GM18526 (cell line): ENCODE results near the gene SSTR5.

Source experiments
- POLR2A ChIP-seq: IDR thresholded peaks from 3 replicates; pipeline ENCODE4 v1.6.1; 2011; ENCODE audit not compliant: insufficient read length; ENCODE audit errors: extremely low read depth

Gene SSTR5

GRCh38 chr16:1124291-1124690 lies 51.7 kb downstream of the SSTR5 start:
- TF ChIP-seq POLR2A: no peak

- no peak for TF ChIP-seq POLR2A
These were observed 52.2 kb downstream of the SSTR5 start for GRCh38 chr16:1124795-1125194.

- no peak for TF ChIP-seq POLR2A
These were observed 52.9 kb downstream of the SSTR5 start for GRCh38 chr16:1125471-1125870.

- TF ChIP-seq POLR2A: no peak
These were observed 53.5 kb downstream of the SSTR5 start for GRCh38 chr16:1126044-1126443.

GRCh38 chr16:1126586-1126985 lies 54.0 kb downstream of the SSTR5 start:
- TF ChIP-seq POLR2A: no peak

- no peak for TF ChIP-seq POLR2A
These were observed 54.6 kb downstream of the SSTR5 start for GRCh38 chr16:1127101-1127500.

GRCh38 chr16:1127971-1128715 lies 55.6 kb downstream of the SSTR5 start:
- TF ChIP-seq POLR2A: no peak

GRCh38 chr16:1129106-1129960 lies 56.8 kb downstream of the SSTR5 start:
- TF ChIP-seq POLR2A: no peak

- no peak for TF ChIP-seq POLR2A
These were observed 57.8 kb downstream of the SSTR5 start for GRCh38 chr16:1130382-1130781.
